ENCODE measurements around the gene CCDC121. TPM values are rescaled to one million over a fixed set of nuclear protein-coding genes. Genes with fewer than 3 reads are reported as not detected.

The CCDC121 gene
- total RNA-seq, 1 donor: 1.1 TPM

DNA sequence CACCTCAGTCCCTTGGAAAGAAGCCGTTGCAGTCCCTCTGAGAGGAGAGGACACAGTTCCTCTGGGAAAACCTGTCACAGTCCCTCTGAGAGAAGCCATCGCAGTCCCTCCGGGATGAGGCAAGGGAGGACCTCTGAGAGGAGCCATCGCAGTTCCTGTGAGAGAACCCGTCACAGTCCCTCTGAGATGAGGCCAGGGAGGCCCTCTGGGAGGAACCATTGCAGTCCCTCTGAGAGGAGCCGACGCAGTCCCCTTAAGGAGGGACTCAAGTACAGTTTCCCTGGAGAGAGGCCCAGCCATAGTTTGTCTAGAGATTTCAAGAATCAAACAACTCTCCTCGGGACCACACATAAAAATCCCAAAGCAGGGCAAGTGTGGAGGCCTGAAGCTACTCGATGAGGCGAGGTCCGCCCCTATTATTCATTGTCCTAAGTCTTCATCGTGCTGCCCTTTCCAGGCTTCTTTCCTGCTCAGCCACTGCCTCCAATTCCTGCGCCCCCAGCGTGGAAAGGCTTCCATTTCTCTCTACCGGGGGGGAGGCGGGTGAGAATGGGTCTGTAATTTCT is 46.6 kb downstream of the CCDC121 start:
- Histone ChIP-seq H3K27ac (ENCODE audit: low read depth, low read length) (peak overlapping the region; percentile 66), H3K4me2 (ENCODE audit: insufficient read depth, low read length) (peak overlapping the region; percentile 86)

DNA sequence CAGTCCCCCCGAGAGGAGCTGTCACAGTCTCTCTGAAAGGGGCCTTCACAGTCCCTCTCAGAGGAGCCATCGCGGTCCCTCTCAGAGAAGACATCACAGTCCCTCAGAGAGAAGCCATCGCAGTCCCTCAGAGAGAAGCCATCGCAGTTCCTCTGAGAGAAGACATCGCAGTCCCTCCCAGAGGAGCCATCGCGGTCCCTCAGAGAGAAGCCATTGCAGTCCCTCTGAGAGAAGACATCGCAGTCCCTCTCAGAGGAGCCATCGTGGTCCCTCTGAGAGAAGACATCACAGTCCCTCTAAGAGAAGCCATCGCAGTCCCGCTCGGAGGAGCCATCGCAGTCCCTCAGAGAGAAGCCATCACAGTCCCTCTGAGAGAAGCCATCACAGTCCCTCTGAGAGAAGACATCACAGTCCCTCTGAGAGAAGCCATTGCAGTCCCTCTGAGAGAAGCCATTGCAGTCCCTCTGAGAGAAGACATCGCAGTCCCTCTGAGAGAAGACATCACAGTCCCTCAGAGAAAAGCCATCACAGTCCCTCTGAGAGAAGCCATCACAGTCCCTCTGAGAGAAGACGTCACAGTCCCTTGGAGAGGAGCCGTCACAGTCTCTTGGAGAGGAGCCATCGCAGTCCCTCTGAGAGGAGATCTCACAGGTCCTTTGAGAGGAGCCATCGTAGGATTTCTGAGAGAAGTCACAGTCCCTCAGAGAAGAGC is 47.2 kb downstream of the CCDC121 start:
- Histone ChIP-seq H3K79me2 (ENCODE audit: insufficient read depth, low read length) (peaks cover 36% of the 10 kb centered on the region), H3K9me3 (ENCODE audit: low read depth, low read length) (no peaks in the 10 kb centered on the region), H3K27me3 (ENCODE audit: insufficient read depth, low read length) (no peaks in the 10 kb centered on the region), H4K20me1 (ENCODE audit: insufficient read depth, low read length) (peaks cover 15% of the 10 kb centered on the region), H3K4me1 (ENCODE audit: insufficient read depth, low read length) (peaks cover 19% of the 10 kb centered on the region), H2AFZ (ENCODE audit: low read length) (no peak overlapping the region), H3K4me3 (ENCODE audit: insufficient read depth, low read length) (no peak overlapping the region), H3K4me2 (ENCODE audit: insufficient read depth, low read length) (no peak overlapping the region), H3K27ac (ENCODE audit: low read depth, low read length) (no peak overlapping the region), H3K36me3 (ENCODE audit: insufficient read depth, low read length) (no peaks in the 10 kb centered on the region)
- peak; percentile 14 for DNase-seq (ENCODE audit: insufficient read length, low spot score, missing footprints)
- TF ChIP-seq, protein P1, sequence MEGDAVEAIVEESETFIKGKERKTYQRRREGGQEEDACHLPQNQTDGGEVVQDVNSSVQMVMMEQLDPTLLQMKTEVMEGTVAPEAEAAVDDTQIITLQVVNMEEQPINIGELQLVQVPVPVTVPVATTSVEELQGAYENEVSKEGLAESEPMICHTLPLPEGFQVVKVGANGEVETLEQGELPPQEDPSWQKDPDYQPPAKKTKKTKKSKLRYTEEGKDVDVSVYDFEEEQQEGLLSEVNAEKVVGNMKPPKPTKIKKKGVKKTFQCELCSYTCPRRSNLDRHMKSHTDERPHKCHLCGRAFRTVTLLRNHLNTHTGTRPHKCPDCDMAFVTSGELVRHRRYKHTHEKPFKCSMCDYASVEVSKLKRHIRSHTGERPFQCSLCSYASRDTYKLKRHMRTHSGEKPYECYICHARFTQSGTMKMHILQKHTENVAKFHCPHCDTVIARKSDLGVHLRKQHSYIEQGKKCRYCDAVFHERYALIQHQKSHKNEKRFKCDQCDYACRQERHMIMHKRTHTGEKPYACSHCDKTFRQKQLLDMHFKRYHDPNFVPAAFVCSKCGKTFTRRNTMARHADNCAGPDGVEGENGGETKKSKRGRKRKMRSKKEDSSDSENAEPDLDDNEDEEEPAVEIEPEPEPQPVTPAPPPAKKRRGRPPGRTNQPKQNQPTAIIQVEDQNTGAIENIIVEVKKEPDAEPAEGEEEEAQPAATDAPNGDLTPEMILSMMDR (IDR thresholded peaks at IDR 0.05; ENCODE audit: extremely low read depth, low read depth, low read length): no peak

More for the DNA sequence above, 46.6 kb downstream of the CCDC121 start:
- Histone ChIP-seq H4K20me1 (ENCODE audit: insufficient read depth, low read length) (peaks cover 18% of the 10 kb centered on the region), H3K27me3 (ENCODE audit: insufficient read depth, low read length) (no peaks in the 10 kb centered on the region), H3K79me2 (ENCODE audit: insufficient read depth, low read length) (peaks cover 42% of the 10 kb centered on the region), H3K4me1 (ENCODE audit: insufficient read depth, low read length) (peaks cover 19% of the 10 kb centered on the region), H3K9me3 (ENCODE audit: low read depth, low read length) (no peaks in the 10 kb centered on the region), H3K4me3 (ENCODE audit: insufficient read depth, low read length) (peak overlapping the region; percentile 80), H2AFZ (ENCODE audit: low read length) (peak overlapping the region; percentile 96), H3K36me3 (ENCODE audit: insufficient read depth, low read length) (no peaks in the 10 kb centered on the region)
- no peak for DNase-seq (ENCODE audit: insufficient read length, low spot score, missing footprints)
- TF ChIP-seq, protein P1 (IDR thresholded peaks at IDR 0.05; ENCODE audit: extremely low read depth, low read depth, low read length): no peak

Small RNAs within 50 kb of the gene (small RNA-seq; reads per million reads assigned to genes)
- gene RF00340: not detected

Other genes with a start within 250 kb of the CCDC121 start
- gene ZNF513, start 248.3 kb downstream of the CCDC121 start, total RNA-seq: 6.2 and 8.3 TPM in 2 replicates
- gene PPM1G, start 219.4 kb downstream of the CCDC121 start, total RNA-seq: 56.6 and 65.5 TPM in 2 replicates
- 147 and 151 TPM in 2 replicates for gene NRBP1, start 200.4 kb downstream of the CCDC121 start, total RNA-seq
- gene KRTCAP3, start 186.6 kb downstream of the CCDC121 start, total RNA-seq: under 0.01 and 0.72 TPM in 2 replicates
- gene IFT172, start 139.3 kb downstream of the CCDC121 start, total RNA-seq: 33.3 and 35.5 TPM in 2 replicates
- gene FNDC4, start 133.8 kb downstream of the CCDC121 start, total RNA-seq: 21.2 and 21.4 TPM in 2 replicates
- gene GCKR, start 132.2 kb downstream of the CCDC121 start, total RNA-seq: 1.2 and 1.4 TPM in 2 replicates
- 21.4 and 21.8 TPM in 2 replicates for gene ZNF512, start 46.0 kb downstream of the CCDC121 start, total RNA-seq
- gene GPN1, start within 50 bp of the CCDC121 start, total RNA-seq: 27.5 and 33.0 TPM in 2 replicates
- gene SUPT7L, start 34.6 kb upstream of the CCDC121 start, total RNA-seq: 44.2 and 50.3 TPM in 2 replicates
- 24.8 and 27.9 TPM in 2 replicates for gene SLC4A1AP, start 34.9 kb upstream of the CCDC121 start, total RNA-seq
- 63.1 and 105 TPM in 2 replicates for gene MRPL33, start 142.7 kb upstream of the CCDC121 start, total RNA-seq

Measured in osteoblast (primary cell).